HepG2 (cell line): Measurements from ENCODE around the gene ADCY7. TPM values are rescaled to one million over a fixed set of nuclear protein-coding genes. Genes with fewer than 3 reads are reported as not detected.

ENCODE experiments used
- ATM ChIP-seq: fragments of 450-650 bp; IDR thresholded peaks from 2 replicates; pipeline ENCODE4 v1.7.1; 2017; ENCODE audit warnings: mild to moderate bottlenecking, borderline replicate concordance
- CHD2 ChIP-seq: IDR thresholded peaks from 2 replicates; pipeline ENCODE4 v1.6.1; 2011; ENCODE audit warnings: low read depth, low read length, improper control_type of control experiment
- ETV6 ChIP-seq: sonication (generic); formaldehyde crosslinking; conservative IDR thresholded peaks from 2 replicates; pipeline ENCODE4 v1.4.0; 2020; ENCODE audit warnings: missing genetic modification reagents
- FOXK2 ChIP-seq: fragments of 450-650 bp; IDR thresholded peaks from 2 replicates; pipeline ENCODE4 v1.6.1; 2016
- HNRNPH1 ChIP-seq: fragments of 200-400 bp; formaldehyde crosslinking; optimal IDR thresholded peaks from 2 replicates; pipeline ENCODE3; 2017; ENCODE audit warnings: mild to moderate bottlenecking, low read depth, low read length
- IKZF1 ChIP-seq: fragments of 450-650 bp; IDR thresholded peaks from 2 replicates; pipeline ENCODE4 v1.7.1; 2016
- KAT8 ChIP-seq: IDR thresholded peaks from 2 replicates; pipeline ENCODE4 v1.6.1; 2016; ENCODE audit warnings: missing genetic modification reagents, missing compliant biosample characterization
- LCORL ChIP-seq, 2 experiments: fragments of 450-650 bp in 1 of 2; sonication (generic) in 1 of 2; formaldehyde crosslinking in 1 of 2; IDR thresholded peaks; 2 replicates each; pipeline versions ENCODE4 v1.5.0 to v1.6.1; 2017 to 2020; ENCODE audit warnings: antibody characterized with exemption in 1 of 2, missing genetic modification reagents in 1 of 2
- NFIC ChIP-seq: IDR thresholded peaks from 2 replicates; pipeline ENCODE4 v1.6.1; 2012; ENCODE audit warnings: mild to moderate bottlenecking, low read length, inconsistent platforms
- NFYB ChIP-seq: sonication (generic); formaldehyde crosslinking; IDR thresholded peaks from 2 replicates; pipeline ENCODE4 v1.4.0; 2020; ENCODE audit warnings: missing genetic modification reagents
- NR2F6 ChIP-seq, 2 experiments: IDR thresholded peaks; 2 replicates each; pipeline ENCODE4 v1.6.1; 2016; ENCODE audit warnings: antibody characterized with exemption in 1 of 2, mild to moderate bottlenecking in 1 of 2
- PHF21A ChIP-seq: sonication (generic); formaldehyde crosslinking; IDR thresholded peaks from 2 replicates; pipeline ENCODE4 v1.5.0; 2020; ENCODE audit warnings: mild to moderate bottlenecking, missing genetic modification reagents
- POLR2AphosphoS2 ChIP-seq: IDR thresholded peaks from 2 replicates; pipeline ENCODE4 v1.6.1; 2011; ENCODE audit warnings: low read depth, low read length, improper control_type of control experiment
- RFX1 ChIP-seq: fragments of 450-650 bp; IDR thresholded peaks from 2 replicates; pipeline ENCODE4 v1.6.1; 2017
- ZBTB7A ChIP-seq: sonication (generic); formaldehyde crosslinking; IDR thresholded peaks from 2 replicates; pipeline ENCODE4 v1.8.0; 2022; ENCODE audit warnings: mild to moderate bottlenecking, missing genetic modification reagents
- ZNF101 ChIP-seq: sonication (generic); formaldehyde crosslinking; IDR thresholded peaks from 2 replicates; pipeline ENCODE4 v1.4.0; 2020; ENCODE audit warnings: mild to moderate bottlenecking, low read depth, missing genetic modification reagents, borderline replicate concordance
- ZNF230 ChIP-seq: sonication (generic); formaldehyde crosslinking; IDR thresholded peaks from 2 replicates; pipeline ENCODE4 v1.4.0; 2020; ENCODE audit warnings: mild to moderate bottlenecking, missing genetic modification reagents
- ZNF234 ChIP-seq: sonication (generic); formaldehyde crosslinking; conservative IDR thresholded peaks from 2 replicates; pipeline ENCODE4 v1.5.1; 2020; ENCODE audit warnings: mild to moderate bottlenecking, missing genetic modification reagents
- ZNF432 ChIP-seq: sonication (generic); formaldehyde crosslinking; IDR thresholded peaks from 2 replicates; pipeline ENCODE4 v1.5.0; 2020; ENCODE audit warnings: missing genetic modification reagents, mild to moderate bottlenecking, borderline replicate concordance
- ZNF543 ChIP-seq: sonication (generic); formaldehyde crosslinking; IDR thresholded peaks from 2 replicates; pipeline ENCODE4 v1.4.0; 2020; ENCODE audit warnings: mild to moderate bottlenecking, missing genetic modification reagents
- ZNF788 ChIP-seq: sonication (generic); formaldehyde crosslinking; IDR thresholded peaks from 2 replicates; pipeline ENCODE4 v1.5.0; 2020; ENCODE audit warnings: mild to moderate bottlenecking, missing genetic modification reagents, borderline replicate concordance
- ZNF816 ChIP-seq: sonication (generic); formaldehyde crosslinking; IDR thresholded peaks from 2 replicates; pipeline ENCODE4 v1.8.0; 2022; ENCODE audit warnings: missing genetic modification reagents, mild to moderate bottlenecking, borderline replicate concordance
- ZNF83 ChIP-seq: sonication (generic); formaldehyde crosslinking; IDR thresholded peaks from 2 replicates; pipeline ENCODE4 v1.4.0; 2020; ENCODE audit warnings: missing genetic modification reagents, mild to moderate bottlenecking, borderline replicate concordance
- polyA plus RNA-seq, 8 experiments: library from polyadenylated mRNA; depleted of rRNA in 3 of 8; stranded (reverse) in 7 of 8; unstranded in 1 of 8; fragments of >200 nt; fragmentation: Illumina TruSeq in 4 of 8; extraction: Trizol in 4 of 8; gene quantifications; 2 replicates each; pipeline versions ENCODE4 v1.2.1 to v1.2.3, GENCODE V29; 2011 to 2016; ENCODE audit warnings: low read depth in 4 of 8, missing spikeins in 1 of 8, mixed read lengths in 1 of 8; ENCODE audit not compliant: insufficient read depth in 1 of 8
- total RNA-seq, 5 experiments: library from RNA; depleted of rRNA; stranded (reverse); fragments of >200 nt; fragmentation: Illumina TruSeq; extraction: Trizol; gene quantifications; 2 replicates each; pipeline ENCODE4 v1.2.3, GENCODE V29; 2016; ENCODE audit warnings: low read depth in 1 of 5
- TF ChIP-seq, protein P1 (sequence below): sonication (generic); formaldehyde crosslinking; IDR thresholded peaks from 2 replicates; pipeline ENCODE4 v1.8.1; 2023; ENCODE audit warnings: mild to moderate bottlenecking, inconsistent platforms, moderate library complexity, missing genetic modification reagents, borderline replicate concordance
- TF ChIP-seq, protein P2 (sequence below): sonication (generic); formaldehyde crosslinking; IDR thresholded peaks from 2 replicates; pipeline ENCODE4 v1.8.1; 2023; ENCODE audit warnings: mild to moderate bottlenecking, missing genetic modification reagents, borderline replicate concordance
- TF ChIP-seq, protein P3 (sequence below): IDR thresholded peaks from 2 replicates; pipeline ENCODE4 v1.6.1; 2016
- TF ChIP-seq, protein P4 (sequence below): IDR thresholded peaks from 2 replicates; pipeline ENCODE4 v1.6.1; 2012; ENCODE audit warnings: low read depth, low read length, improper control_type of control experiment
- TF ChIP-seq, protein P5 (sequence below): sonication (generic); formaldehyde crosslinking; IDR thresholded peaks from 2 replicates; pipeline ENCODE4 v1.5.0; 2020; ENCODE audit warnings: missing genetic modification reagents

ADCY7 gene
- total and polyA plus RNA-seq, 2 of the 13 experiments (the other 11 are each of a cell fraction or from before 2014, with no cell fraction given), result 2.2 to 4.3 TPM

DNA sequence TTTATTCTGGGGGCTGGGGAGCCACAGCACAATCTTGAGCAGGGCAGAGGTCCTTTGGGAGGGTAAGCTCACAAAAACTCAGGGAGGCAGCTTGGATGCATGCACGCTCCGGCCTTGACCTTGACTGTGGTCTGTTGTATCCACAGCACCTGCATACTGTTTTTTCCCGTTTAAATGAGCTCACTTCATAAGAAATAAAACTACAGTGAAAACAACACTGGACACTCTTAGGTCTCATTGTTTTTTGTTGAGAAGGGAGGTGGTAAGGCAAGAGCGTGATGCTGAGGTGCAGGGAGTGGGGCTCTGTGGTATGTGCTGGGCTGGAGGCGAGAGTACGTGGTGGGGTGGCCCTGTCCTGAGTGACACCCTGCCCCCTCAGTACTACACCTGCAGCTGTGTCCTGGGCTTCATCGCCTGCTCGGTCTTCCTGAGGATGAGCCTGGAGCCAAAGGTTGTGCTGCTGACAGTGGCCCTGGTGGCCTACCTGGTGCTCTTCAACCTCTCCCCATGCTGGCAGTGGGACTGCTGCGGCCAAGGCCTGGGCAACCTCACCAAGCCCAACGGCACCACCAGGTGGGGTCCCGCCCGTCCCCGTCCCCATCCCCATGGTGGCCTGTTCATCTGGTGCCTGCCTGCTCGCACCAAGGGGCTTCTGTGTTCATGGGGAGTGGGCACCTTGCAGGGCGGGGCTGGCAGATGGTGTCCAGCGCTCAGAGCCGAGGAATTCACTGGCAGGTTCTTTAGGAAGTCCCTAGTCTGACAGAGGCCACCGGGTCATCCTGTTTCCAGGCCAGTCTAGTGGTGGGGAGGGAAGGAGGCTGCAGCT lies 44.2 kb downstream of the ADCY7 start (continued):
- TF ChIP-seq, protein P1, sequence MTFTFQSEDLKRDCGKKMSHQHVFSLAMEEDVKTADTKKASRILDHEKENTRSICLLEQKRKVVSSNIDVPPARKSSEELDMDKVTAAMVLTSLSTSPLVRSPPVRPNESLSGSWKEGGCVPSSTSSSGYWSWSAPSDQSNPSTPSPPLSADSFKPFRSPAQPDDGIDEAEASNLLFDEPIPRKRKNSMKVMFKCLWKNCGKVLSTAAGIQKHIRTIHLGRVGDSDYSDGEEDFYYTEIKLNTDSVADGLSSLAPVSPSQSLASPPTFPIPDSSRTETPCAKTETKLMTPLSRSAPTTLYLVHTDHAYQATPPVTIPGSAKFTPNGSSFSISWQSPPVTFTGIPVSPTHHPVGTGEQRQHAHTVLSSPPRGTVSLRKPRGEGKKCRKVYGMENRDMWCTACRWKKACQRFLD (CRISPR knock-in tag), result 0 out of 2 replicates have a peak, but pooled peaks have one; percentile 52
- no peak for TF ChIP-seq ZNF230 (CRISPR knock-in tag)
- no peak for TF ChIP-seq RFX1
- TF ChIP-seq FOXK2, result no peak
- TF ChIP-seq, protein P2, sequence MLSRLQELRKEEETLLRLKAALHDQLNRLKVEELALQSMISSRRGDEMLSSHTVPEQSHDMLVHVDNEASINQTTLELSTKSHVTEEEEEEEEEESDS (CRISPR knock-in tag), result no peak
- TF ChIP-seq NFIC, result no peak
- TF ChIP-seq NFYB, result no peak
- TF ChIP-seq ZNF234 (CRISPR knock-in tag), result no peak
- TF ChIP-seq NR2F6 (IDR thresholded peaks at IDR 0.05), result no peak; the same call in 1 of the 2 replicates
- TF ChIP-seq NR2F6 (CRISPR knock-in tag; IDR thresholded peaks at IDR 0.05), result no peak
- TF ChIP-seq ZNF432 (CRISPR knock-in tag), result no peak
- TF ChIP-seq PHF21A, result 0 out of 2 replicates have a peak, but pooled peaks have one; percentile 7
- TF ChIP-seq KAT8 (CRISPR knock-in tag), result no peak
- no peak for TF ChIP-seq LCORL (IDR thresholded peaks at IDR 0.05)
- TF ChIP-seq LCORL (CRISPR knock-in tag; IDR thresholded peaks at IDR 0.05), result no peak
- TF ChIP-seq, protein P3, sequence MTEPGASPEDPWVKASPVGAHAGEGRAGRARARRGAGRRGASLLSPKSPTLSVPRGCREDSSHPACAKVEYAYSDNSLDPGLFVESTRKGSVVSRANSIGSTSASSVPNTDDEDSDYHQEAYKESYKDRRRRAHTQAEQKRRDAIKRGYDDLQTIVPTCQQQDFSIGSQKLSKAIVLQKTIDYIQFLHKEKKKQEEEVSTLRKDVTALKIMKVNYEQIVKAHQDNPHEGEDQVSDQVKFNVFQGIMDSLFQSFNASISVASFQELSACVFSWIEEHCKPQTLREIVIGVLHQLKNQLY (CRISPR knock-in tag), result no peak
- TF ChIP-seq ZNF101, result no peak
- TF ChIP-seq ZNF83 (CRISPR knock-in tag), result peak; percentile 93
- no peak for TF ChIP-seq IKZF1
- TF ChIP-seq ZNF816 (CRISPR knock-in tag), result no peak
- TF ChIP-seq, protein P4, sequence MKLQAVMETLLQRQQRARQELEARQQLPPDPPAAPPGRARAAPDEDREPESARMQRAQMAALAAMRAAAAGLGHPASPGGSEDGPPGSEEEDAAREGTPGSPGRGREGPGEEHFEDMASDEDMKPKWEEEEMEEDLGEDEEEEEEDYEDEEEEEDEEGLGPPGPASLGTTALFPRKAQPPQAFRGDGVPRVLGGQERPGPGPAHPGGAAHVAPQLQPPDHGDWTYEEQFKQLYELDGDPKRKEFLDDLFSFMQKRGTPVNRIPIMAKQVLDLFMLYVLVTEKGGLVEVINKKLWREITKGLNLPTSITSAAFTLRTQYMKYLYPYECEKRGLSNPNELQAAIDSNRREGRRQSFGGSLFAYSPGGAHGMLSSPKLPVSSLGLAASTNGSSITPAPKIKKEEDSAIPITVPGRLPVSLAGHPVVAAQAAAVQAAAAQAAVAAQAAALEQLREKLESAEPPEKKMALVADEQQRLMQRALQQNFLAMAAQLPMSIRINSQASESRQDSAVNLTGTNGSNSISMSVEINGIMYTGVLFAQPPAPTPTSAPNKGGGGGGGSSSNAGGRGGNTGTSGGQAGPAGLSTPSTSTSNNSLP, result no peak
- no peak for TF ChIP-seq ATM
- no peak for TF ChIP-seq ETV6
- no peak for TF ChIP-seq ZBTB7A (CRISPR knock-in tag)
- TF ChIP-seq ZNF788 (CRISPR knock-in tag), result peak; percentile 13; the same call in 1 of the 2 replicates
- TF ChIP-seq POLR2AphosphoS2, result no peak; the same call in 1 of the 2 replicates
- TF ChIP-seq HNRNPH1, result no peak
- 0 out of 2 replicates have a peak, but pooled peaks have one; percentile 35 for TF ChIP-seq CHD2
- peak; percentile 22; the same call in 1 of the 2 replicates for TF ChIP-seq ZNF543 (CRISPR knock-in tag)
- TF ChIP-seq, protein P5, sequence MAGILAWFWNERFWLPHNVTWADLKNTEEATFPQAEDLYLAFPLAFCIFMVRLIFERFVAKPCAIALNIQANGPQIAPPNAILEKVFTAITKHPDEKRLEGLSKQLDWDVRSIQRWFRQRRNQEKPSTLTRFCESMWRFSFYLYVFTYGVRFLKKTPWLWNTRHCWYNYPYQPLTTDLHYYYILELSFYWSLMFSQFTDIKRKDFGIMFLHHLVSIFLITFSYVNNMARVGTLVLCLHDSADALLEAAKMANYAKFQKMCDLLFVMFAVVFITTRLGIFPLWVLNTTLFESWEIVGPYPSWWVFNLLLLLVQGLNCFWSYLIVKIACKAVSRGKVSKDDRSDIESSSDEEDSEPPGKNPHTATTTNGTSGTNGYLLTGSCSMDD (CRISPR knock-in tag), result no peak
